HG03439 (cell line): Measurements from ENCODE around the gene ERICH6B.

Experiments
- ATAC-seq: cut with Tn5 transposase; IDR thresholded peaks from one replicate; pipeline ENCODE4 v1.9.1; 2021; ENCODE audit warnings: mild to moderate bottlenecking, moderate library complexity; ENCODE audit not compliant: unreplicated experiment

ERICH6B gene

DNA sequence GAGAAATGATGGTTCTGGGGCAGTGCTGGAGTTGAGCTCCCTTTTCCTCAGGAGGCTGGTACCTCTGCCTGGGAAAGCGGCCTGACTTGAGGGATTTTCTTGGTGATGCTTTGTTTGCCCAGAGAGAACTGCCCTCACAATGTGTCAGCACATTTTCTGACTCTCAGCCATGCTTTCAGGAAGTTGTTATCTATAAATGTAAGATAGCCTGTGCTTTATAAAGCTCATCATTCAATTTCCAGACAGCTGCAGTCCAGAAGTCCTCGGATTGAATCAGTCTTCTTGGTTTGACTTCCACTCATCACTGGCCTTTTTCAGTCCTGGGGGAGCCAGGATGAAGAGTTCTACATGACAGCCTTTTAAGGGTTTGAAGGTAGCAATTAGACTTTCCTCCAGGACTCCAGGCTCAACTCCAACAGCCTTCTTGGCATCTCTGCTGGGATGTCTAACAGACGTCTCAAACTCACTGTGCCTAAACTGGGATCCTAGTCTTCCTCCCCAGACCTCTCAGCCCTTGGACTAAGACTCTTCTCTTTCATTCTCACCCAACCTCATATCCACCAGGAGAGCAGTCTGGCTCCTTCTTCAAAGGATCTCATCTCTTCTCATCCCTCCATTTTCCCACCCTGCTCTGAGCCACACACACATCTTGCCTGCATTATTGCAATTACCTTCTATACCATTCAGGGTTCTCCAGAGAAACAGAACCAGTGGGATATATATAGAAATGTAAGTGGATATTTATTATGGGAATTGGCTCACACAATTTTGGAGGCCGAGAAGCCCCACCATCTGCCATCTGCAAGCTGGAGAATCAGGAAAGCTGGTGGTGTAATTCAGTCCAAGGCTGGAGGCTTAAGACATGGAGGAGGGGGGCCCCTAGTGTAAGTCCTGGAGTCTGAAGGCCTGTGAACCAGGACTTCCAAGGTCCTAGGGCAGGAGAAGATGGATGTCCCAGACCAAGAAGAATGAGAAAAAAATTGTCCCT lies 13.1 kb downstream of the ERICH6B start:
- no peak for ATAC-seq

DNA sequence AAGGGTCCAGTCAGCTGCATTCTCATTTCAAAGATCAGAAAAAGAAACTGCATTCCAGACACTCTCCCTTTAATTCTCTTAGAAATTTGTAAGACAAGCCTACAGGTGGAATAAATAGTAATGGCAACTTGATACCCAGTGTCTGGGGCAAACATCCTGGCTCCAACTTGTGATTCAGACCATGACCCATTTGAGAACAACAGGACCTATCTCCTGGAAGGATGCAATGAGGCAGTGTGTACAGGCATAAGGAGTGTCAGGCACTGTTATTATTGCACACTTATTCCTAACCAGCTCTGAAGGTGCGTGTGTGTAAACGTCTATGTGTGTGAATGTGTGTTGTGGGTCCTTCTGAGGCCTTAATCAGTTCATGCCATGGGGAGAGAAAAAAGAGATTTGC lies 13.9 kb downstream of the ERICH6B start:
- ATAC-seq: no peak

DNA sequence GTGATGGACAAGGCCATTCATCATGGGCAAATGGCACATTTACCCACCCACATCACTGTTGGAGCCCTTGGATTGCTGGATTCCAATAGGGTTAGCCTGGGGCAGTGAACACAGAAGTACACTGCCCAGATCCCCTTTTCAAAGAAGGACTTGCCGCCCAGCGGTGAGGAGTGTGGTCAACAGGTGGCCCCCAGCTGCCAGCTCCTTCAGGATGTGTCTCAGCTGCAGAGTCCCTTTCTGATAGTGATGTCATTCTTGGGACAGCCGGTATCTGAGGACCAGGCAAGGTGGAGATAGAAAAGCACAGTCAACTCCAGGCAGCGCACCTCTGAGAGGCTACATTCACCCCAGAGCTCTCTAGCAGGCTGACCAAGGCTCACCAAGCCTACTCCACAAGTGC lies 16.9 kb downstream of the ERICH6B start:
- ATAC-seq: no peak

DNA sequence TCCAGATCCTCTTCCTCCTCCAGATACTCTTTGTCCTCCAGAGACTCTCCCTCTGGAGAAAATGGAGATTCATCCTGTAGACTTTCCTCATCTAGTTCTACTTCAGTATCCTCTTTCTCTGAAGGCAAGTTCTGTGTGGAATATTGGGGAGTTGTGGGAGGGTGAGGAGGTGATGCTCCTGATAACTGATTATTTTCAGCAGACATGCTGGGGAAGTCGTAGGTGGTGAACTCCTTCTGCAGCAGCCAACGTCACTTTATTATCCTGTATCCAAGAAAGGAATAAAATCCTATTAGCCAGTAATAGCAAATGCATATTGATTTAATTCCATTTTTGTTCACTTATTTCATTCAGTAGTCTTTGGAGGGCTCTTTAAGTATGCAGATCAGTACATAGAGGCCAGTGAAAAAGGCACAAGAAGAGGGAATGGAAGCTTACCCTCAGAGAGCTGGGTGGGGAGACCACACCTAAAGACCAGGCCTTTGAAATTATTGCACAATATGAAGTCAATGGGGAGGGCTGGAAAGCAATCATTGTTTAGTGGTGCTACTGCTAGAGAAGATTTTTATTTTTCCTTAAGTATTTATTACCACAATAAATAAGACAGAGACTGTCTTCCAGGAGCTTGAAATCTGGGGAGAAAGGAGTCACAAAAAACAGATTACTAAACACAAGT lies 18.6 kb downstream of the ERICH6B start:
- ATAC-seq: no peak

DNA sequence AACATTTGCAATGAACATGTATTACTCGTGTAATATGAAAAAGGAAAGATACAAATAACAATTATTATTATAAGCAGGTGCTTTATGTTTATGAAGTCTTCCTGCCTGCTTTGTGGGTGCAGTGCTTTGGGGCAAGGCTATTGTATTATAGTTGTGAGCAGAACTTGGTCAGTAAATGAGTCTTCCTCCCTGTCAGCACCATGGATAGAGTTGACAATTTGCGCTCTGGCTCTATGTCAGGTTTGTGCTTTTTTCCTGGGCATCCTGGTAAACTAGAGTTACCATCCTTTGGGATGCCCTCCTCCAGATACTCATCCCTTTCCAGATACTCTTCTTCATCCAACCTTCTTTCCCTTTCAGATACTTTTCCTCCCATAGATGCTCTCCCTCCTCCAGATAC lies 19.6 kb downstream of the ERICH6B start:
- ATAC-seq: no peak

DNA sequence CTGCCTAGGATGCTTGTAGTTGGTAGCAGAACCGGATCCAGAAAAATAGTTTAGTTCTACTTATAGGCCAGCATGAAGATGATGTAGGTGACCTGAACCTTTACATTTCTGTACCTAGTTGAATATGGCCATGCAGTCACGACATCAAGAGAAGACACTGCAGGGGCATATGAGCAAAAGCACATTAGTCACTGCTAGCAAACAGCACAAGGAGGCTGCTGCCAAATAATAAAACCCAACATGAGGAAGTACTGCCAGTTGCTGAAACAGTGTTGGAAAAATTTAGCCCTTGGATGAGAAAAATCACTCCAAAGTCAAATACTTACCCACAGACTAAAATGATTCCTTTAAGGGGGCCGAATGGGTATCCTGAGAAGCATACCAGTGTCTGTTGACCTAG lies 20.8 kb downstream of the ERICH6B start:
- ATAC-seq: no peak

DNA sequence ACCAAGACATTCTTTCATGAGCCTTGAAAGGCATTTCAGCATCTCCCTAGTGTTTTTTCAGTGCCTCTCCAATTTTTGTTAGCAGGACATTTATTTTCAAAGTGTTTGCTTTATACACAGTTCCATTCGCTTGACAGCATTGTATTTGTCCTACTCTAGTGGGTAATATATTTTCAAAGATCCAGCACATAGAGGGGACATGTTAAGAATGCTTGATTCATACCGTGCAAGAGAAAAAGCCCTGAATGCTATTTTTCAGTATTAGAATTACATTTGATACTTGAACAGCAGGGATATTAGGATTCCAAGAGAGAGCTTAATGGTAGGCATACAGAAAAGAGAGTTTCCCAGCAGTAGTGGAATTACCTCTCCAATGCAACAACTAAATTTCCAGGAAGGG lies 21.3 kb downstream of the ERICH6B start:
- no peak for ATAC-seq

DNA sequence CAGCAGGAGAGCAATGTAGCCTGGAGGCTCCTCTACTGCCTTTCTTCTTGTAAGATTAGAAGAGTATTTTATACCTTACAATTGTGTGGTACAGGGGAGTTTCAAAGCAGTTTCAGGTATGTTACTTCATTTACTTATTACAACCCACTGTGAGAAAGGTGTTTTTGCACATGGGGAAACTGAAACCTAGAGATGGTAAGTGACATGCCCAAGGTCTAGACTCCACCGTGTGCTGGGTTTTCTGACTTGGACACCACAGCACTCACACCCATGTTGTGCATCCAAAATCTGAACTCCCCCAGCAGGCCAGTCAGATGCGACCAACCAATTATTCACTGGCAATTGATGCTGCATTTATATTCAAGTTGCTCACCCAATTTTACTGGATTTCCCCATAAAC lies 22.8 kb downstream of the ERICH6B start:
- ATAC-seq: no peak

DNA sequence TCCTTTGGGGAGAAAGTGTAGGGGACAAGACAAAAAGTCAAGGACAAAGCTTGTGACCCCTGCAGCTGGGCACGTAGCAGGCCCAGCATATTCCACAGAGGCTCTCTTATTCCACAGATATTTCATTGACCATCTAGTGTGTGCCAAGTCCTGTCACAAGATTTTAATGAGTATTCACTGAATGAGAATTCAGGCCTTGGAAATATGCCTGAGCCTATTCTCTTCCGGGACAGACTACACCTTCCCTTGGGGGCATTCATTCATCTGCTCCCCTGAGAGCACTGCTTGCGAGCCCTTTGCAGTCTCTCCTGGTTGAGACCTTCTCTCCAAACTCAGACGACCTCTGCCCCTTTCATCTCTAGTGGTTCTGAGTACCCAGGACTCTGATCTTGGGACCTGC lies 25.5 kb downstream of the ERICH6B start:
- no peak for ATAC-seq

DNA sequence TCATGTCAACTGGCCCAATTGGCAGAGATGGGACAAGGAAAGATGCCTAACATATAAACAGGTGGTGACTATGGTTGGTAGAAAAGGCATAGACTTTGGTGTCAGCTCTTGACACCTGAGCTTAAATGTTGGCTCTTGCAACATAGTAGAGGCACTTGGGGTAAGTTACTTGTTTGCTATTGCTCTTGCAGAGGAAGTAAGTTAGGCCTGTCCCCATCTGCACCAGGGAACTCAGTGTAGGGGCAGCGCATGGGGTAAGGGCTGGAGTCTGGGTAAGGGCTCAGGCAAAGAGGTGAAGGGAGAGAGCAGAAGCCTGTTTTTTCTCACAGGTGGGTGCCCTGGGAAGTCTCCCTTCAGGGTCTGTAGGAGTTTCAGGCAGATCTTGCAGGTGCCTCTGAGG lies 27.6 kb downstream of the ERICH6B start:
- ATAC-seq: no peak

DNA sequence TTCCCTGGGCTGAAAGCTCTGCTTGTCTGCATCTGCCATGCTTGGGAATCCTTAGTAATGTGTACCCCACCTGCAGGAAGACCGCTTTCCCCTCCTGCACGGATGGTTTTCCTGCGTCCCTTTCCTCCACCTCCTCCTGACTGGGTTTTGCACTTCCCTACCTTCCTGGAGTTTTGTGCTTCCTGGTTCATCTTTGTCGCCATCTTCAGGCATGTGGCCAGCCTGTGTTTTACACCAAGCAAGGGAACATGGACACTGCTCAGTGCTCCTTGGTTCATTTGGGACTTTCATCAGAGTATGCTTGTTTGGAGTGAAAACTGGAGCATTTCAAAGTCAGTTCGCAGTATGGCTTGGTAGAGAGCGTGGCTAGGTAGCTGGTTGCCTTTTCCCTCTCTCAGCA lies 30.7 kb downstream of the ERICH6B start:
- ATAC-seq: no peak

DNA sequence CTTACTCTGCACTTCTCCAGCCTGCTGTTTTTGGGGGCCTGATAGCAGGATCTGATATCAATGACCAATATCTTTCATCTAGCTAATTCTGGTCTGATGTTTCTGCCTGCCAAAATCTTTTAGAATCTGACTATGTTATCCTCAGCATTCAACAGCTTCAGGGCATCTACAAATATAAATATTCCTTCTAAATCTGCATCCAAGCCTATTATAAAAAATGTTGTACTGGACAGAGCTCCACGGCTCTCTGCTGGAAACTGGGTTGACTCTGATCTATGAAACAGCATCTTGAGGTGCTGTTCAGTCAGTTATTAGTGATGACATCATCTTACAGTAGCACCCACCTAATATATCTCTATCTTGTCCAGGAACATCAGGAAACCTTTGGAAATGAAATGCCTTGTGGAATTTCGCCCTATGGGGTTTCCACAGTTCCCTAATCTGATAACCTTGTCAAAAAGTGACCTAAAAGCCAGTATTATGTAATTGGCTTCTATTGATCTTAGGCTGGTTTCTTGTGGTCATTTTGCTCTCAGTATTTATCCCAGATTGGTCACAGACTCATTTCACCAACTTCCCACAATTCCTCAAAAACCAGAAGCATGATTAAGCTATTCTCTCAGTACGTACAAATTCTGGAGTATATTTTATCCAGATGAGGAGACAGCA lies 33.0 kb downstream of the ERICH6B start:
- ATAC-seq: no peak

DNA sequence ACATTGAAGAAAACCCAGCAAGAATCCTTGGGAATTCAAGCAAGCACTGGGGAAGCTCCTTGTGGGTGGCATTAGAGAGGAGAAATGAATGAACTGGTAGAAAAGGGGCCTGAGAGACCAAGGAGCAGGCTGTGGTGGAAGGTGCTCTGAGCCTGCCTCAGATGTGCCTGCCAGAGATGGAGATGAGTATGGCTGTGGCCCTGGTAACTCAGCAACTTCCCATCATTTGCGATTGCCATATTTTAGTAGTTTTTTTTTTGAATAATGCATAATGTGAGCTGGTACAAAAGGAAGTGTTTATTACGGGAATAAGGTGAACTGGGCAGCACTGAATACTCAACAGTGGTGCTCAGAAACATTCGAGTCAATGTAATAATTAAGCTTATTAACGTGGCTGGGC lies 39.1 kb downstream of the ERICH6B start:
- no peak for ATAC-seq

DNA sequence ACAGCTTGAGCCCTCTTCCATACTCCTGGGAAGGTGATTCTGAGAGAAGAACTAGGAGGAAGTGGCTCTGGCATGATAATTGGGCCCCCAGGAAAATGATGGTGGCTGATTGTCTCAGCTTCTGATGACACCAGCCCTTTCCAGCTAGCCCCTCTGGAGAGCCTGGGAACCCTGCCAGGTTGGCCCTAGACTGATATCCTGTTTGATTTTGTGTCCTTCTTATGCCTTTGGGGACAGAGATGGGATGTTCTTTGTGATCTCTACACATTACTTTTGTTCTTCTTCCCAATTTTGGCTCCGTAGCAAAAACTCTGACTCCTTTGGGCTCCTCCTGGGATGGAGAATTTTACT lies 39.7 kb downstream of the ERICH6B start:
- ATAC-seq: no peak

DNA sequence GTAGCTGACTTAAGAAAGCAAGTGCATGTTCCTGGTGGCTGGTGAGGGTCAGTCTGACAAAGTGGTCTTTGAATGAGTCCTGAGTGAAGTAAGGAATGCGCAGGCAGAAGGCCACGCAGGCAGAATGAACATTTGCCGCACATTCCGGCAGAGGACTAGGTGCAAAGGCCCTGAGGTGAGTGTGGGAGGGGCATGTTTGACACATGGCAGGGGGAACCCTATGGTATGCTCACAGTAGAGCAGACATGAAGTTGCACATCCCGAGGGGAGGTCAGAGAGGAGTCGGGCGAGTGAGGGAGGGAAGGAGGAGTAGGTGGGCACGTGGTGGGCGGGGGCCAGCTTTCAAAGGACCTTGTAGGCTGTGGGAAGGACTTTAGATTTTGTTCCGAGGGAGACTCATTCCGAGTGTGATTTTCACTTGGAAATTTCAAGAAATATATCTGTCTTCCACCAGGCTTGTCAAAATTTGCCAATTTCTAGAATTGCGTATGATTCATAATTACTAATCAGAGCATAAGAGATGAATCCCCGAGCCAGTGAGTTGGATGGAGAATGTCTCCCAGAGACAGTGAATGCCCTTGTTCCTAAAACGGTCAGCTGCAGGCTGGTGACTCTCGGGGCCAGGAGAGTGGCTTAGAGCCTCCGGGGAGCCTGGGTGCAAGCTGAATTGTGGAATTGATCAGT lies 40.3 kb downstream of the ERICH6B start:
- ATAC-seq: no peak

DNA sequence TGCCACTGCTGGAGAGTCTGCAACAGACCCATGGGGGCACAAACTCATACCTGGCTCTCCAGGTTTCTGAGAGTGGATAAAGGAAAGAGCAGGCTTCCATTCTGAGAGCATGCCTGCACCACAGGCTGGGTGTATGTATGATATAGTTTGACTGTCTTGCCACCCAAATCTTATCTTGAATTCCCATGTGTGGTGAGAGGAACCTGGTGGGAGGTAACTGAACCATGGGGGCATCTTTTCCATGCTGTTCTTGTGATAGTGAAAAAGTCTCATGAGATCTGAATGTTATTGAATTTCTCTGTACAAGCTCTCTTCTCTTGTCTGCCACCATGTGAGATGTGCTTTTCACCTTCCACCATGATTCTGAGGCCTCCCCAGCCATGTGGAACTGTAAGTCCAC lies 50.2 kb downstream of the ERICH6B start:
- no peak for ATAC-seq

DNA sequence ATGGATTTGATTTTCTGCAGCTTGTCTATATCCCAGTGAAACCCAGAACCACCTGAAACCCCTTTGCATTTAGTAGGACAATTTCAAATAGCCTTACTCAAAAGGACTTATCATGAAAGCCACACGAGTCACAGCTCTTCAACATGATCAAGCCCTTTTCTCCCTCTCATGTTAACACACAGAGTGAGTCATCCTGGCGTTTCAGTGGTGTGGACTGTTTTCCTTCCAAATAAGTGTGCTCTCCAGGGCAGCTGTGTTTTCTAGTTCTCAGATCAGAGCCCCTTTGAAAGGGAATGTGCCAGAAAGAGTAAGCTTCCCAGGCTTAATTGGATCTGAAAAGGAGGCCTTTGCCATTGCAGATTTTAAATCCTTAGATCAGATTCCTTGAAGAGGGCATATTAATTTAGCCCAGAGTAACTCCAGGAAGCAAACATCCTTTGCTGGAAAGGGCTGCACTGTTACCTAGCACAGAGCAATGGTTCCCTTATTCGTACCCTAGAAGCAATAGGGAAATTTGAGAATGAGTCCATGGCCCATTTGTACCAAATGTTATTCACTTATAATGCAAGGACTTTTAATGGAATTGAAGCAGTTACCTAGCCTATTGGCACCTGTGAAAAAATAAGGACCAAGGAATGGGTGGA lies 51.3 kb downstream of the ERICH6B start:
- no peak for ATAC-seq

DNA sequence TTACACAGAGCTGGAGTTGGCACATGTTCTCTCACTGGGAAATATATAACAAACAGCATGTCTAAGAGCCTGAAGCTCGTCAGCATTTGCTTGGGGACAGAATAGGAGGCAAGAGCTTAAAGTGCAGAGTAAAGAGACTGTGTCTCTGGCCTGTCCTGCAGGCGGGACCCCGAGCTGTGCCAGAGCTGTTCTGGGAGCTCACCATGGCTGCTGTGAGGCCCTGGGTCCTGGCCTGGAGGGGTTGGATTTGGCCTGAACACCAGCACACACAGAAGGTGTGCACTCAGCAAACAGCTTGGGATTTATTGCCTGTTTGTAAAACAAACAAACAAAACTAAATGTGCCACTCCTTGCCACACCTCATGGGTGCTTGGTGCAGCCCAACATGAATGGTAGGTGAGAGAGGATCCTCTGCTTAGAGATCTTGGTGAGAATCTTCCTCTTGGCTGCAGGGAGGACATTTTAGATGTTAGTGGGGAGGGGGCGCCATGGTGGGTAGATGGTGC lies 60.9 kb downstream of the ERICH6B start:
- no peak for ATAC-seq

DNA sequence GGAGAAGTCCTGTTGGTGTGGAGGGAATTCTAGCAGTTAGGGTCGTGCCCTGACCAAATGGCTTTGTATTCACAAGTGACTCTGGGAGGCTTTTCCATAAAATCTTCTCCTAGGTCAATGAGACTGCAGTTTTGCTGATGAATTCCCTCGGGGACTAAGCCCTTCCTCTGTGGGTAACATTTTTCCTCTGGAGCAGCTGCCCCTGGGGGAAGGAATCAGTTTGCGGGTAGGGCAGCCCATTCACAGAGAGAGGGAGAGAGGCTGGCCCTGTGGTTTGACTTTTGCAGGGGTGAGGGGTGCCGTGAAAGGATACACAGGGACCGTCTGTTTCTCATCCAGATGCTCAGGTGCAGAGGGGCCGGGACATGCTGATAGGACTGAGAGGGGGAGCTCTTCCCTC lies 67.3 kb downstream of the ERICH6B start:
- no peak for ATAC-seq

DNA sequence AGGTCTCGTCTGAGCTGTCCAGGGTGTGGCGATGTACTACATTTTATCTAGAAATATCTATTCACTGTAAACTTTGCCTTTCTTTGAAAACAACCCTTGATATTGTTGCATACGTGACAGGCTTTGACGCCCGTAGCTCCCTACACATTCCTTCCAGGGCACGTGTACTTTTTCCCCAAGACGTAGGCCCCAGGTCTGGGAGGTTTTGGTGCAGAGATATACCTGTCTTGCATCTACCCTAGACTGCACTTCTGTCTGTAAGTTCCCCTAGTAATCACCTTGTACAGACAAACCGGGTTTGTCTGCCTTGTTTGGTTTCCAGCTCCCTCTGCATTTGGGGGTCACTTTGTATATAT lies 69.2 kb downstream of the ERICH6B start:
- no peak for ATAC-seq
